ENCODE data around the gene LPGAT1.
"Not testable (repeated sequence)": the region's sequence is repeated elsewhere in the genome, so short reads cannot be mapped to it uniquely, and the experiment has no call there.

LPGAT1 gene

DNA sequence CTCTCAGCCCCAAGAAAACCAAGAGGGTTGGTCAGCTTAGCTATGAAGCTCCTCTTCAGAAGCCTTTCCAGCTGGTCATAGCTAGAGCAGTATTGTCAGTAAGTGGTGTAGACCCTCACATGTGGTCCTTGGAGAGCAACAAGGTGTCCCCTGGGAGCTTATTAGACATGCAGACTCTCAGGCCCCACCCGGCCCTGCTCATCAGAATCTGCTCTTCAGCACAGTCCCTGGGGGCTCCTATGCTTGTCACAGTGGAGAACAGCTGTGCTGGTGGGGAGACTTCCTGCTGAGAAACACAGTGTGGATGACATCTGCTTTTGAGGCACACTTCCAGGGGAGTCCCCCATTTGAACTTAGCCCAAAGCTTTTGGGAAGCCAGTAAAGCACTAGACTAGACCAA is 133.2 kb downstream of the LPGAT1 start:
- Histone ChIP-seq H3K4me3 (ENCODE audit: low read depth, low read length) (no peak overlapping the region), H3K4me1 (no peaks in the 10 kb centered on the region; the same call in 1 of the 2 replicates), H3K36me3 (no peaks in the 10 kb centered on the region), H3K27me3 (no peaks in the 10 kb centered on the region), H3K9me3 (no peaks in the 10 kb centered on the region)
- DNase-seq: peak; percentile 24
- TF ChIP-seq, protein P1, sequence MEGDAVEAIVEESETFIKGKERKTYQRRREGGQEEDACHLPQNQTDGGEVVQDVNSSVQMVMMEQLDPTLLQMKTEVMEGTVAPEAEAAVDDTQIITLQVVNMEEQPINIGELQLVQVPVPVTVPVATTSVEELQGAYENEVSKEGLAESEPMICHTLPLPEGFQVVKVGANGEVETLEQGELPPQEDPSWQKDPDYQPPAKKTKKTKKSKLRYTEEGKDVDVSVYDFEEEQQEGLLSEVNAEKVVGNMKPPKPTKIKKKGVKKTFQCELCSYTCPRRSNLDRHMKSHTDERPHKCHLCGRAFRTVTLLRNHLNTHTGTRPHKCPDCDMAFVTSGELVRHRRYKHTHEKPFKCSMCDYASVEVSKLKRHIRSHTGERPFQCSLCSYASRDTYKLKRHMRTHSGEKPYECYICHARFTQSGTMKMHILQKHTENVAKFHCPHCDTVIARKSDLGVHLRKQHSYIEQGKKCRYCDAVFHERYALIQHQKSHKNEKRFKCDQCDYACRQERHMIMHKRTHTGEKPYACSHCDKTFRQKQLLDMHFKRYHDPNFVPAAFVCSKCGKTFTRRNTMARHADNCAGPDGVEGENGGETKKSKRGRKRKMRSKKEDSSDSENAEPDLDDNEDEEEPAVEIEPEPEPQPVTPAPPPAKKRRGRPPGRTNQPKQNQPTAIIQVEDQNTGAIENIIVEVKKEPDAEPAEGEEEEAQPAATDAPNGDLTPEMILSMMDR (IDR thresholded peaks at IDR 0.05; ENCODE audit: low read depth, low read length): no peak

DNA sequence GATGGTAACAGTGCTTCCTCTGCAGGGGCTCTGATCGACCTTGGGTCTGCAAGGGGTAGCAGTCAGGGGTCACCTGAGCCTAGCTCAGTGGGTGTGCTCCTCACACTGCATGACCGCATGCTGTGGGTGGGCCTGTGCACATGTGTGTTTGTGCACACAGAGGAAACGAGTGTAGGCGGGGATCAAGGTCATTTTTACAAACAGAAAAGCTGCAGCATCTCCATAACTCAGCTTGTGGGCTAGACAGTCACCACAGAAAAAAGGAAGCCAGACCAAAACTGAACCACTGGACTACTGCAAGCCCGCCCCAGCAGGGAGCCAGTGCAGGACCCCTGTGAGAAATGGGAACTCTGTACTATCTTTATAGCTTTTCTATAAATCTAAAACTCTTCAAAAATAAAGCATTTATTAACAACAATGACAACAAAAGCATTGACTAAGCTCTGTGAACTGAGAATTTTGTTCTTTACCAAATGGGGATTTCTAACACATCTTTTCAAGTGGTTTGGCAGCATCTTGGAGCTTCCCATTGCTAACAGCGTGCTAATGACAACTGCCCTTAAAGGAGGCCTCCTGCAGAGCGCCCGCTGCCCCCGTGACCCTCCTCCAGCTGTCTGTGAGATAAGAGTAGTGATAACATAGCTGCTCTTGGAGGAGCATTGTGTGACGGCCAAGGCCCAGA is 135.3 kb downstream of the LPGAT1 start:
- Histone ChIP-seq H3K9me3 (no peaks in the 10 kb centered on the region), H3K27me3 (no peaks in the 10 kb centered on the region), H3K4me1 (no peaks in the 10 kb centered on the region; the same call in 1 of the 2 replicates), H3K36me3 (no peaks in the 10 kb centered on the region), H3K4me3 (ENCODE audit: low read depth, low read length) (no peak overlapping the region)
- TF ChIP-seq, protein P1 (IDR thresholded peaks at IDR 0.05; ENCODE audit: low read depth, low read length): no peak
- DNase-seq: no peak

DNA sequence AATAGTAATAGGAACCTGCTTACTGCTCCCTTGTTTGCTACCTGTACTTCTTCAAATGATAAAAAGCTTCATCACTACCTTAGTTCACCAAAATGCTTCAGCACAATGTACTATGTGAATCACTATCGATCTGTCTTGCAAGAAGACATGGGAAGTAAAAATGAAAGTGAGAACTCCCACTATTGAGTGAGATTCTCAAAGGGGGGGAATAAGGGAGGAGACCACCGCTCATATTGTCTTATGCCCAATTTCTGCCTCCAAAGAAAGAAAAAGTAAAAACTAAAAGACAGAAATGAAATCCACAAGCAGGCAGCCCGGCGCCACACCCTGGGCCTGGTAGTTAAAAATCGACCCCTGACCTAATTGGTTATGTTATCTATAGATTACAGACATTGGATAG is 136.7 kb downstream of the LPGAT1 start:
- H3K27me3 ChIP-seq; H3K4me3 ChIP-seq (ENCODE audit: low read depth, low read length); H3K36me3 ChIP-seq; H3K9me3 ChIP-seq; H3K4me1 ChIP-seq; DNase-seq: not testable (repeated sequence)
